Measurements from ENCODE around the gene FBXL20. TPM values are rescaled to one million over a fixed set of nuclear protein-coding genes. Genes with fewer than 3 reads are reported as not detected.

FBXL20 gene
- polyA plus RNA-seq, 1 donor (not counting 4 experiments of a cell fraction or from before 2014, with no cell fraction given): 4.9 TPM

DNA sequence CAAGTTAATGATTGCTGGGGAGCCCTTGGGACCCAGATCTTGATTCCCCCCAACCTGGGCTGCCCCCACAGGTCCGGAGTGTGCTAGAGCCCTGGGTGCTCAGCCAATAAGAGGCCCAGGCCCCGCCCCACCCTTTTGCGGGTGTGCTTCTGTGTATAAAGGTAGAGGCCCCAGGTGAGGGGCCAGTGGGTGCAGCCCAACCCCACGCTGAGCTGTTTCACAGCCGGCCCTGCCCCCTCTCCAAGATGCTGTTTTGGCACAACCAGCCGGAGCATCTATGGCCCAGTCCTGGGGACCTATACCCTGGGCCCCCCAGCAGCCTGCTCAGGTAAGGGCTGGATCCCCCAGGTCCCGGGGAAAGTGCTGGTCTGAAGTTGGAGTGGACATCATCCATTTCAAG lies 163.8 kb downstream of the FBXL20 start:
- no peaks in the 10 kb centered on the region for H4K20me1 ChIP-seq (ENCODE audit: control insufficient read depth, extremely low read depth, insufficient read depth, low read length)
- no peak overlapping the region for H2AFZ ChIP-seq (ENCODE audit: control insufficient read depth, low read length)
- H3K4me3 ChIP-seq (ENCODE audit: control insufficient read depth in 2 of 3, extremely low read depth in 1 of 3, insufficient read depth in 2 of 3, low read depth in 1 of 3, low read length in 3 of 3): no peak overlapping the region
- dilution Hi-C loops (cut with MboI; ENCODE audit: extremely low pct_ligation_motif_present, low sequenced_read_pairs): no loop called here
- H3K4me2 ChIP-seq (ENCODE audit: control insufficient read depth, extremely low read depth, insufficient read depth, low read depth, low read length): no peak overlapping the region
- DNase-seq (ENCODE audit: low read depth, low spot score): no peak
- no peaks in the 10 kb centered on the region for H3K36me3 ChIP-seq (ENCODE audit: control insufficient read depth in 2 of 2, extremely low read depth in 1 of 2, insufficient read depth in 2 of 2, low read length in 2 of 2)
- H3K79me2 ChIP-seq (ENCODE audit: control insufficient read depth, insufficient read depth, low read length): no peaks in the 10 kb centered on the region
- H3K4me1 ChIP-seq (ENCODE audit: control insufficient read depth, extremely low read depth, insufficient read depth, low read length): peaks cover 3% of the 10 kb centered on the region
- TF ChIP-seq, protein P1, sequence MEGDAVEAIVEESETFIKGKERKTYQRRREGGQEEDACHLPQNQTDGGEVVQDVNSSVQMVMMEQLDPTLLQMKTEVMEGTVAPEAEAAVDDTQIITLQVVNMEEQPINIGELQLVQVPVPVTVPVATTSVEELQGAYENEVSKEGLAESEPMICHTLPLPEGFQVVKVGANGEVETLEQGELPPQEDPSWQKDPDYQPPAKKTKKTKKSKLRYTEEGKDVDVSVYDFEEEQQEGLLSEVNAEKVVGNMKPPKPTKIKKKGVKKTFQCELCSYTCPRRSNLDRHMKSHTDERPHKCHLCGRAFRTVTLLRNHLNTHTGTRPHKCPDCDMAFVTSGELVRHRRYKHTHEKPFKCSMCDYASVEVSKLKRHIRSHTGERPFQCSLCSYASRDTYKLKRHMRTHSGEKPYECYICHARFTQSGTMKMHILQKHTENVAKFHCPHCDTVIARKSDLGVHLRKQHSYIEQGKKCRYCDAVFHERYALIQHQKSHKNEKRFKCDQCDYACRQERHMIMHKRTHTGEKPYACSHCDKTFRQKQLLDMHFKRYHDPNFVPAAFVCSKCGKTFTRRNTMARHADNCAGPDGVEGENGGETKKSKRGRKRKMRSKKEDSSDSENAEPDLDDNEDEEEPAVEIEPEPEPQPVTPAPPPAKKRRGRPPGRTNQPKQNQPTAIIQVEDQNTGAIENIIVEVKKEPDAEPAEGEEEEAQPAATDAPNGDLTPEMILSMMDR (optimal IDR thresholded peaks at IDR 0.05 in 1 of 3, IDR thresholded peaks at IDR 0.05 in 1 of 3, conservative IDR thresholded peaks at IDR 0.05 in 1 of 3; ENCODE audit: extremely low read depth in 1 of 3, insufficient read depth in 2 of 3, low read length in 3 of 3): no peak
- TF ChIP-seq EZH2 (IDR thresholded peaks at IDR 0.05; ENCODE audit: low read length): no peak
- no peak for FAIRE-seq
- no peak overlapping the region for H3K27ac ChIP-seq (ENCODE audit: control insufficient read depth, insufficient read depth, low read length)
- no peak overlapping the region for H3K9ac ChIP-seq (ENCODE audit: control insufficient read depth, extremely low read depth, insufficient read depth, low read length)
- no peaks in the 10 kb centered on the region for H3K9me1 ChIP-seq (ENCODE audit: control insufficient read depth, extremely low read depth, insufficient read depth, low read length)
- peaks cover 3% of the 10 kb centered on the region for H3K27me3 ChIP-seq (ENCODE audit: control insufficient read depth, extremely low read depth, insufficient read depth, low read length)
- no peaks in the 10 kb centered on the region for H3K9me3 ChIP-seq (ENCODE audit: control insufficient read depth, low read depth, low read length)

DNA sequence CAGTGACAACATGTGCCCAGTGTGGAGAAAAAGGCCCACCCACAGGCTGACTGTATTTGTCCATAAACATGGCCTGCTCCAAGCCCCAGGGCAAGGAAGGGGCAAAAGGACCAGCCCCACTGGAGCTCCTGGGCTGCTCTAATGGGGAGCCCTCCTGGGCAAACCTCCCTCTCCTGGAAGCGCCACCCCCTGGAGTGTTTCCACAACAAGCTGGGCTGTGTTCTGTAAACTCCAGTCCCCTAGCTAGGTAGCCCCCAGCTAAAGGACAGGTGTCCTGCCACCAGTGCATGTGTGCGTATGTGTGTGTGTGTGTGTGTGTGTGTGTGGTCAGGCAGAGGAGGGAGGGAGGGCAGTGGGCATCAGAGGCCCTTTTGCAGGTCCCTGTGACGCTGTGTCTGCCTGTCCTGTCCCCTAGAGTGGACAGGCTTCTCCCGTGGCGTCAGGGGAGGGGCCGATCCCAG lies 164.4 kb downstream of the FBXL20 start:
- DNase-seq (ENCODE audit: low read depth, low spot score): no peak
- Histone ChIP-seq H4K20me1 (ENCODE audit: control insufficient read depth, extremely low read depth, insufficient read depth, low read length) (no peaks in the 10 kb centered on the region), H3K36me3 (ENCODE audit: control insufficient read depth in 2 of 2, extremely low read depth in 1 of 2, insufficient read depth in 2 of 2, low read length in 2 of 2) (no peaks in the 10 kb centered on the region), H3K27ac (ENCODE audit: control insufficient read depth, insufficient read depth, low read length) (no peak overlapping the region), H2AFZ (ENCODE audit: control insufficient read depth, low read length) (no peak overlapping the region), H3K4me3 (ENCODE audit: control insufficient read depth in 2 of 3, extremely low read depth in 1 of 3, insufficient read depth in 2 of 3, low read depth in 1 of 3, low read length in 3 of 3) (no peak overlapping the region), H3K4me2 (ENCODE audit: control insufficient read depth, extremely low read depth, insufficient read depth, low read depth, low read length) (no peak overlapping the region), H3K79me2 (ENCODE audit: control insufficient read depth, insufficient read depth, low read length) (no peaks in the 10 kb centered on the region), H3K27me3 (ENCODE audit: control insufficient read depth, extremely low read depth, insufficient read depth, low read length) (peaks cover 3% of the 10 kb centered on the region), H3K9me3 (ENCODE audit: control insufficient read depth, low read depth, low read length) (no peaks in the 10 kb centered on the region), H3K4me1 (ENCODE audit: control insufficient read depth, extremely low read depth, insufficient read depth, low read length) (peaks cover 3% of the 10 kb centered on the region), H3K9ac (ENCODE audit: control insufficient read depth, extremely low read depth, insufficient read depth, low read length) (no peak overlapping the region), H3K9me1 (ENCODE audit: control insufficient read depth, extremely low read depth, insufficient read depth, low read length) (no peaks in the 10 kb centered on the region)
- no peak for FAIRE-seq
- no peak for TF ChIP-seq EZH2 (IDR thresholded peaks at IDR 0.05; ENCODE audit: low read length)
- TF ChIP-seq, protein P1 (optimal IDR thresholded peaks at IDR 0.05 in 1 of 3, IDR thresholded peaks at IDR 0.05 in 1 of 3, conservative IDR thresholded peaks at IDR 0.05 in 1 of 3; ENCODE audit: extremely low read depth in 1 of 3, insufficient read depth in 2 of 3, low read length in 3 of 3): no peak
- dilution Hi-C loops (cut with MboI; ENCODE audit: extremely low pct_ligation_motif_present, low sequenced_read_pairs): no loop called here
